NCI-H2227 (cell line): ENCODE data around the gene PDE6B.
"Not testable (repeated sequence)": the region's sequence is repeated elsewhere in the genome, so short reads cannot be mapped to it uniquely, and the experiment has no call there.

Experiments
- DNase-seq: peaks from one replicate; lab custom pipeline; 2025; ENCODE audit not compliant: unreplicated experiment; lab: John Stamatoyannopoulos, UW

Gene PDE6B

GRCh38 chr4:635851-636627, 10.7 kb downstream of the PDE6B start:
- DNase-seq, result no peak

- no peak for DNase-seq
These were observed 11.3 kb downstream of the PDE6B start for GRCh38 chr4:636628-637159.

DNA sequence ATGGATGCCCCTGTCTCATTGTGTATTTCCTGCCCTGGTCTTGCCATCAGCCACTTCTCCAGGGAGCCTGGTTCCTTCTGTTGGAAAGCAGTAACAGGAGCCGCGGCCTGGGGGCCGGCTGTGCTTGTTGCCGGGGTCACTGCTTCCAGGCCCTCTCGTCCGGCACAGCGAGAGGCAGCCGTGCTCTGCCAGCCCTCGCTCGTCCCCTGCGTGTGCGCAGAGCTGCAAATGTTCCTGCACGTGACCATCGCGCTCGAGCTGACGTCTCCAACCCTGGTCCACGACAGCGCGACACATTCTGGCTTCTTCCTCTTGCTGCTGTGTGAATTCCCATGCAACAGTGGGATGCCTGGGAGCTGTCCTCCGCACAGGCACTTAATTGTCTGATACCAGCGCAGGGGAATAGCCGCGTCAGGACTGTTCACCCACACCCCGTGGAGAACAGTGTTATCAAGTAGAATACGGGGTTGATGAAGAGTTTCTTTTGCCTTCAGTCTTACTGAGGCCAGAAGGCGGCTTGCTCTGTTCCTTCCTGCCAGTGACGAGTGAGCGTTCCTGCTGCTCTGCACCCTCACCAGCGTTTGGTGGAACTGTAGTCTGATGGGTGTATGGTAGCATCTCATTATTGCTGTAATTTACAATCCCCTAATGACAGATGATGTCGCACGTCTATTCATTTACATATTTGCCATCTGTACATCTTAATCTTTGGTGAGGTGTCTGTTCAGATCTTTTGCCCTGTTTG, 12.3 kb downstream of the PDE6B start:
- DNase-seq, result peak; percentile 57

- DNase-seq, result not testable (repeated sequence)
These were observed 17.0 kb downstream of the PDE6B start for GRCh38 chr4:642366-642765.

DNA sequence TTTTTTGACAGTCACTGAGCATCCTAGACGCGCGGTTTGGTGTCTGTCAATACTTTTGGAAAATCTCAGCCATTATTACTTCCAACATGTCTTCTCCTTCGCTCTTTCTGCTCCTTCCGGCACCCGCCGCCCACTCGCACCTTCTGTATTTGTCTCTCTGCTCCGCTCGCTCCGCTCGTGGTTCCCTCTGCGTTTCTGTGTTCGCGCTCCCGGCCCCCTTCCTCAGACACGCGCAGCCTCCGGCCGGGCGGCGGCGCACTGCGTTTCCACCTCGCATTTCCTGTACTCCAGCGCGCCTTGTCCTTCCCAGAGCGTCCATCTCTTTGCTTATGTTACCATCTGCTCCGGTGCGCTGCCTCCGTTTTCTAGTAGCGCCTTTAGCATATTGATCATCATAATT, 21.1 kb downstream of the PDE6B start:
- no peak for DNase-seq

DNA sequence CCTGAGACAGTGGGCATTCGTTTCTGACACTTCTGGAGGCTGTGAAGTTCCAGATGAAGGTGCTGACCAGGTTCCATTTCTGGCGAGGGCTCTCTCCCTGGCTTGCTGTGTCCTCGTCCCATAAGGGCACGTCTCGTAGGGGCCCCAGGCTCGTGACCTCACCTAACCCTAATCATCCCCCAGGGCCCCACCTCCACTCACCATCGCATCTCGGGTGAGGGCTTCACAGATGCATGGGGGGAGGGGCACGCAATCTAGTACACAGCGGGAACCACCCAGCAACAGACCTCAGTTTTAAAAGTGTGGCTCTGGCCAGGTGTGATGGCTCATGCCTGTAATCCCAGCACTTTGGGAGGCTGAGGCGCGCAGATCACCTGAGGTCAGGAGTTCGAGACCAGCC, 22.1 kb downstream of the PDE6B start:
- DNase-seq, result no peak

GRCh38 chr4:648579-649292, 23.4 kb downstream of the PDE6B start:
- no peak for DNase-seq

GRCh38 chr4:649293-649625, 23.9 kb downstream of the PDE6B start:
- no peak for DNase-seq

DNA sequence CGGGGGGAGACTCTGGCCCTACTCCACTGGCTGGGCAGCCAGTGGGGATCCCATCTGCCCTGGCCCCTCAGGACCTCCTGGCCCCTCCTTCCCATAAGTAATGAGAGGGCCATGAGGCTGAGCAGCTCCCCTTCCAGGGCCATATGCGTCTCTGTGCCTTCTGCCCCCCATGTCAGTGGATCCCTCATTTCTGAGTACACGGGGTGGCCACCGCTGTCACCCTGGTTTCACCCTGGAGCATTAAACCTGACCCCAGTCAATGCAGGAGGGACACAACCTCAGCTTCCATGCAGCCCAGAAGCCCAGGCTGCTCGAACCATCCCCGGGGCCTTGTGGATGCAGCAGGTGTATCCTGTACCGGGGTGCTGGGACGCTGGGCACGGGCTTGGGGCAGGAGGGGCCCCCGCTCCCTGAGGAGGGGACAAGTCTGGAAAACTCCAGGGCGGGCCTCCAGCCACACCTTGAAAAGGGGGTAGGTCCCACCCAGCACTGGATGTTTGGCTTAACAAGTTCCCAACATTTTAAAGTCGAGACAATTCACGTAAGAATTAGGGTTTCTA, 24.5 kb downstream of the PDE6B start:
- DNase-seq, result no peak

- no peak for DNase-seq
These were observed 25.1 kb downstream of the PDE6B start for GRCh38 chr4:650461-650860.

DNA sequence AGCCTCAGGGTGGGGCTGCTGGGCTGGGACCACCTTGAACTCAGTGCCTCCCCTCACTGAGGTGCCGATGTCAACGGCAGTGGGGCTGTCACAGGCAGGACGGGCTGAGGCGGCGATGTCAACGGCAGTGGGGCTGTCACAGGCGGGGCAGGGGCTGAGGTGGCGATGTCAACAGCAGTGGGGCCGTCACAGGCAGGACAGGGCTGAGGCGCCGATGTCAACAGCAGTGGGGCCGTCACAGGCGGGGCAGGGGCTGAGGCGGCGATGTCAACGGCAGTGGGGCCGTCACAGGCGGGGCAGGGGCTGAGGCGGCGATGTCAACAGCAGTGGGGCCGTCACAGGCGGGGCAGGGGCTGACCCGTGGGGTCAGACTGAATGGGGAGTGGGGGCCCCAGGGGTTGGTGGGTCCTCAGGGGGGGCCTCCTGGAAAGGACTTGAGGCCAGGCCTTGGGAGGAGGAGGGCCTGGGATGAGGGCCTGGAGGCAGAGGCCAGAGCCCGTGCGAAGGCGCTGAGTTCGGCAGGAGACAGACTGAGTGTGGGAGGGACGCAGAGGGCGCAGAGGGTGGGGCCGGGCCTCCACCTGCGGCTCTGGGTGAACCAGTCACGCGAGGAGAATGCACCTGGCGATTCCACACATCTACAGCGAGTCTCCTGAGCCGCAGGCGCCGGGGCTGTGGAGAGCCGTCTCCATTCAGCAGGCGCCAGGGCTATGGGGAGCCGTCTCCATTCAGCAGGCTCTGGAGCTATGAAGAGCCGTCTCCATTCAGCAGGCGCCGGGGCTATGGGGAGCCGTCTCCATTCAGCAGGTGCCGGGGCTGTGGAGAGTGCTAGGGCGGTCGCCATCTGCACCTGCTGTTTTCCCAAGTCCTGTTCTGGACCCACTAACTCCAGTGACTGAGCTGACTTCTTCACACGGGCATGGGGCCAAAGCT, 25.8 kb downstream of the PDE6B start:
- no peak for DNase-seq

DNA sequence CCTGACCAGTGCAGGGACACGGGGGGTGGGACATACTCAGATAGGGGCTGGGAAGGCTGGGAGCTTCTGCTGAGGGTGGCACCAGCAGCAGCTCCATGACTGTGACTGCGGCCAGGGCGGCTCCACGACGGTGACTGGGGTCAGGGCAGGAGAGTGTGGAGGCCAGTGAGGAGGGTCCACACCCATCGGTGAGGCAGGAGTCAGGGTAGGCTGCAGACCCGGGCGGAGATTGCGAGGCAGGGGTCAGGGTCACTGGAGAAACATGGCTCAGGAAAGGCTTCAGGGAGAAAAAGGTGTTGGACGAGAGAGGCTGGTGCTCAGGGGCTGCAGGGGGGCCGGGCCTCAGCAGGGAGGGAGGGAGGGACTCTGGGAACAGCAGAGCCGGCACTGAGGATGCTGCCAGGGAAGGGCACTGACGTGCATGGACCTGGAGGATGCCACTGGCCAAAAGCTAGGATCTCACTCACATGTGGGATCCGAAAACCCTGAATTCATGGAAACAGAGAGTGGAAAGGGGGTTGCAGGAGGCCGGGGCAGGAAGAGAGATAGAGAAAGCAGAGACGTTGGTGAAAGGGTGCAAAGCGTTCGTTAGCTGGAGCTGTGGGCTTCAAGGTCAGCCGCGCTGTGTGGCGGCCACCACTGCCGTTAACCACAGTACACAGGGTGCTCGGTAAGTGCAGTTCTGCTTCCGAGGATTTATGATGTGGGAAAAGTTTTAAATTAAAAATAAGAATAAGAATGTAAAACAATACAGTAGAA, 26.7 kb downstream of the PDE6B start:
- DNase-seq, result no peak

GRCh38 chr4:653080-653821, 27.9 kb downstream of the PDE6B start:
- DNase-seq, result no peak

GRCh38 chr4:653831-654502, 28.6 kb downstream of the PDE6B start:
- DNase-seq, result no peak

GRCh38 chr4:654503-654845, 29.1 kb downstream of the PDE6B start:
- no peak for DNase-seq

- DNase-seq, result no peak
These were observed 29.6 kb downstream of the PDE6B start for GRCh38 chr4:654871-655463.

- no peak for DNase-seq
These were observed 30.2 kb downstream of the PDE6B start for GRCh38 chr4:655464-656151.
